Measurements from ENCODE around the gene OSTM1. TPM values are rescaled to one million over a fixed set of nuclear protein-coding genes. Genes with fewer than 3 reads are reported as not detected.

OSTM1 gene
- total and polyA plus RNA-seq, 2 of the 8 experiments (the other 6 are each of a cell fraction or from before 2014, with no cell fraction given), result 17.7 to 26.1 TPM

GRCh38 chr6:108030211-108030610, 44.3 kb downstream of the OSTM1 start:
- no peak overlapping the region for H4K91ac ChIP-seq (replicated peaks; ENCODE audit: insufficient read length, low read length)
- H3K18ac ChIP-seq (ENCODE audit: extremely low read depth, low read length), result no peak overlapping the region
- FAIRE-seq (no peak), DNase-seq (ENCODE audit: low read depth in 1 of 2, low spot score in 2 of 2) (no peak)
- no peak overlapping the region for H3K23ac ChIP-seq (ENCODE audit: insufficient read length)
- H2AFZ ChIP-seq (ENCODE audit: low read length), result no peak overlapping the region
- no peaks in the 10 kb centered on the region for H3K79me1 ChIP-seq (ENCODE audit: low read depth, low read length)
- no peak overlapping the region for H3K9ac ChIP-seq (replicated peaks in 1 of 4; ENCODE audit: extremely low read depth in 1 of 4, low read depth in 3 of 4, low read length in 3 of 4)
- H2BK15ac ChIP-seq (ENCODE audit: low read length), result no peak overlapping the region
- H3K27me3 ChIP-seq (replicated peaks in 1 of 4; ENCODE audit: control insufficient read depth in 3 of 4, extremely low read depth in 1 of 4, insufficient read depth in 3 of 4, low read length in 3 of 4), result no peaks in the 10 kb centered on the region
- no peak overlapping the region for H3K27ac ChIP-seq (ENCODE audit: low read depth, low read length)
- H3K23me2 ChIP-seq (ENCODE audit: low read depth, low read length), result no peaks in the 10 kb centered on the region
- no peaks in the 10 kb centered on the region for H3K79me2 ChIP-seq (ENCODE audit: control insufficient read depth in 1 of 2, insufficient read depth in 2 of 2, low read length in 2 of 2)
- no peak overlapping the region for H3K14ac ChIP-seq (ENCODE audit: insufficient read length)
- no peak overlapping the region for H3K4me2 ChIP-seq (ENCODE audit: insufficient read depth in 1 of 2, low read depth in 2 of 2, low read length in 2 of 2)
- H3K36me3 ChIP-seq (ENCODE audit: control insufficient read depth in 2 of 4, insufficient read depth in 4 of 4, low read length in 3 of 4), result no peaks in the 10 kb centered on the region
- no peak overlapping the region for H2BK12ac ChIP-seq (ENCODE audit: low read depth, low read length)
- H3K4me3 ChIP-seq (ENCODE audit: extremely low read depth in 1 of 4, insufficient read depth in 2 of 4, low read depth in 3 of 4, low read length in 4 of 4), result no peak overlapping the region
- H3K56ac ChIP-seq (replicated peaks; ENCODE audit: insufficient read length, low read depth, low read length), result no peak overlapping the region
- CTCF ChIA-PET (ENCODE audit: partially characterized antibody), result interaction anchor here (4.5 kb wide), 1 partner anchor 50 kb away, joined by 22 read pairs; no protein-coding TSS in a partner anchor
- no peaks in the 10 kb centered on the region for H3K9me3 ChIP-seq (ENCODE audit: insufficient read depth in 2 of 2, low read depth in 1 of 2, low read length in 1 of 2)
- H2BK5ac ChIP-seq (ENCODE audit: low read depth, low read length), result no peak overlapping the region
- no peak overlapping the region for H2BK20ac ChIP-seq (ENCODE audit: low read length)
- WGBS, 2 experiments (ENCODE audit: extremely low coverage in 1 of 2, insufficient coverage in 1 of 2, insufficient read length in 1 of 2, insufficient replicate concordance in 2 of 2, low coverage in 1 of 2, low lambda C conversion rate in 2 of 2, missing lambda C conversion rate in 1 of 2), result 89% methylated on average over 1 of the region's 1 CpG; no CpG with 5 or more reads in 1 of the 2 experiments
- no peaks in the 10 kb centered on the region for H4K20me1 ChIP-seq (replicated peaks in 1 of 2; ENCODE audit: control insufficient read depth in 1 of 2, insufficient read depth in 2 of 2, low read length in 2 of 2)
- no peak overlapping the region for H2BK120ac ChIP-seq (replicated peaks; ENCODE audit: low read depth, low read length)
- no peak overlapping the region for H4K5ac ChIP-seq (ENCODE audit: insufficient read length, low read depth, low read length)
- H3K4me1 ChIP-seq (replicated peaks in 1 of 4; ENCODE audit: control insufficient read depth in 3 of 4, insufficient read depth in 4 of 4, low read length in 3 of 4), result no peaks in the 10 kb centered on the region
- H2AK5ac ChIP-seq (ENCODE audit: low read depth, low read length), result no peak overlapping the region
- H3K4ac ChIP-seq (replicated peaks; ENCODE audit: insufficient read length, low read depth, low read length), result no peak overlapping the region
- H4K8ac ChIP-seq (ENCODE audit: extremely low read depth, insufficient read depth, low read length), result no peak overlapping the region
- POLR2A ChIA-PET (ENCODE audit: partially characterized antibody), result no interaction called here
- no peak for TF ChIP-seq SP2 (IDR thresholded peaks at IDR 0.05; ENCODE audit: low read length)
- no peak for TF ChIP-seq TBP (IDR thresholded peaks at IDR 0.05; ENCODE audit: low read depth, low read length)
- TF ChIP-seq SP1 (IDR thresholded peaks at IDR 0.05; ENCODE audit: low read depth, low read length), result no peak
- TF ChIP-seq GTF2F1 (IDR thresholded peaks at IDR 0.05; ENCODE audit: borderline replicate concordance, low read depth, low read length), result no peak
- TF ChIP-seq SRF (IDR thresholded peaks at IDR 0.05; ENCODE audit: low read depth, low read length), result no peak
